HG03565 (cell line): Measurements from ENCODE around the gene MED23.

ENCODE experiments used
- ATAC-seq: cut with Tn5 transposase; IDR thresholded peaks from one replicate; pipeline ENCODE4 v1.9.1; 2021; ENCODE audit warnings: mild to moderate bottlenecking, moderate library complexity; ENCODE audit not compliant: unreplicated experiment

Gene MED23

GRCh38 chr6:131642565-131642964 lies 14.5 kb upstream of the MED23 start:
- no peak for ATAC-seq

DNA sequence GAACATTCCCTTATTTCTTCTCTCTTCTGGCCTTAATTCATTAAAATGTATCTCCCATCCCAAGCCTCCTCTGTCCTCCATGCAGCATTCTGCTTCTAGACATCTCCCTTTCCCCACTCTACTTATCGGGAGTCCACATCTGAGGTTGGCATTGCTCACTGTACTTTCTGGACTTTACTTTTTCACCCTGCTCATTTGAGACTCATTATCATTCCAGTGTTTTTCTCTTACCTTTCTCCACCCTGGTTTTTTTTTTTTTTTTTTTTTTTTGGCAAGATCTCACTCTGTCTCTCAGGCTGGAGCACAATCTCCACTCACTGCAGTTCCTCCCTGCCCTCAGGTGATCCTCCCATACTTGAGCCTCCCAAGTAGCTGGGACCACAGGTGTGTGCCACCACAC lies 13.5 kb upstream of the MED23 start:
- no peak for ATAC-seq

DNA sequence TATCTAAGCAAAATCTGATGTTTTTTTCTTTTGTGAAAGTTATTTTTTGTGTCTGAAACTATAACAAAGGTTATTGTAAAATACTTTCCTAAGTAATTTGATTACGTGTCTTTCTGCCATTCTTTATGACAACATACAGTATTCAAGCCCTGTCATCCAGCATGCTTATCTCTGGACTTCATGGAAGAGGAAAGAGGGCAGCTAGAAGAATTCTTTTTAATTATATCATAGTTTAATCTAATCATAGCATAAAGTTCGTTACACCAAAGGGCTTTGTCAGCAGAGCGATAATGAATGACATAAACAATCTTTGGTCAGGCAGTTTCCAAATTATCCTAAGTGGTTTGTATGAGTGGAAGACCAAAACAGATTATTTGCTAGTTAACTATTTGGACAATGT lies 12.5 kb upstream of the MED23 start:
- ATAC-seq, result no peak

DNA sequence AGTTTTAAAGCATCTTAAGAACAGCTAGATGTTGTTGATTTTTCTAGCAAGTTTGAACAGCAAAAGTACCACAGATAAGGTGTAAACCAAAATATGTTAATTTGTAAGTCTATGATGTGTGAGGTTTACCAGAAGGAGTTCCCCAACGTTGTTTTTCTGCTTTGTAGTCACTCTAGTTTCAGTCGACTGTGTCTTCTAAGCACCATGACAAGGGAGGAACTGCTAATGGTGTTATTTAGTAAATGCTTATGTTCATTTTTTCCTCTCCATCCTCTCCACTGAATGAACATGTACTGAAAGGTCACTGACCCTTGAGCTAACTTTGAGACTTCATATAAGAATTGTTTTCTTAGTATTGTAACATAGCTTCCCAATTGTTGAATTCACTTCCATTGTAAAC lies 12.1 kb upstream of the MED23 start:
- ATAC-seq, result peak; percentile 54

GRCh38 chr6:131638013-131638412 lies 10.0 kb upstream of the MED23 start:
- ATAC-seq, result no peak

GRCh38 chr6:131636880-131637792 lies 9.1 kb upstream of the MED23 start, which contains the start of gene ENPP3:
TSS of gene ENPP3 (plus strand) at chr6:131637302. CDS start at chr6:131637385, 83 bp downstream.
- no peak for ATAC-seq

GRCh38 chr6:131635384-131636340 lies 7.6 kb upstream of the MED23 start:
- peak; percentile 88 for ATAC-seq

GRCh38 chr6:131631625-131632289 lies 3.7 kb upstream of the MED23 start:
- no peak for ATAC-seq

GRCh38 chr6:131629651-131630050 lies 1.6 kb upstream of the MED23 start:
- no peak for ATAC-seq

DNA sequence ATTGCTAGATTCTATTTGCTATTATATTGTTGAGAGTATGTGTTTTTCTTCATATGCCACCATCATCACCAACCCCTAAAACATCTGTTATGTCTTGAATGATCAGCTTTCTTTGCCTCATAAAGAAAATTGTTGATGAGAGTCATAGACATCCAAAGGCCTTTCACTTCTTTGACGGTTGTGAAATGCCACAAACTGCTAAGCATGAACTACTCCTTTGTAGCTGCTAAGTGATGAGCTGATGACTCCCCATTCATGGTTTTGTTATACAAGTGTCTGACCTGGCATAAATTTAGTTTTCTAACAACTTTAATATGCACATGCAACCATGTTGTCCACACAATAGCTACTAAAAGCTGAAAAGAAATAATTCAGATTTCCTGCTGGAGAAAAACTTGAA lies 684 bp upstream of the MED23 start:
- ATAC-seq, result no peak

DNA sequence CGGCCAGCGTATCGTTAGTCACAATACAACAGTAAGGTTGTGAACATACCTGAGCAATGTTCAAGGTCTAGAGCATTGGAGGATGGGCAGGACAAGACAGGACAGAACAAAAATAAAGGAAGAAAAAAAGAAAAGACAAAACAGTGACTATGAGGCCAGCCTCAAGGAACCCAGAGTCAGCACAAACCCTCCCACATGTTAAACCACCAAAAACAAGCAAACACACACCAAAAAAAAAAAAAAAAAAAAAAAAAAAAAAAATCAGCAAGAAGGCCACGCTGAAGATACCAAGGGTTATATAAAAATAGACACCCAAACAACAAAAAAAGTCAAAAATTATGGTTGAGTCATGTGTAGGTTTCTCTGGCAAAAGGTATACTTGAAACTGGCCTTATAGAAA lies 12.8 kb downstream of the MED23 start:
- ATAC-seq, result no peak

- ATAC-seq, result no peak
These were observed 14.6 kb downstream of the MED23 start for GRCh38 chr6:131613296-131613925.

DNA sequence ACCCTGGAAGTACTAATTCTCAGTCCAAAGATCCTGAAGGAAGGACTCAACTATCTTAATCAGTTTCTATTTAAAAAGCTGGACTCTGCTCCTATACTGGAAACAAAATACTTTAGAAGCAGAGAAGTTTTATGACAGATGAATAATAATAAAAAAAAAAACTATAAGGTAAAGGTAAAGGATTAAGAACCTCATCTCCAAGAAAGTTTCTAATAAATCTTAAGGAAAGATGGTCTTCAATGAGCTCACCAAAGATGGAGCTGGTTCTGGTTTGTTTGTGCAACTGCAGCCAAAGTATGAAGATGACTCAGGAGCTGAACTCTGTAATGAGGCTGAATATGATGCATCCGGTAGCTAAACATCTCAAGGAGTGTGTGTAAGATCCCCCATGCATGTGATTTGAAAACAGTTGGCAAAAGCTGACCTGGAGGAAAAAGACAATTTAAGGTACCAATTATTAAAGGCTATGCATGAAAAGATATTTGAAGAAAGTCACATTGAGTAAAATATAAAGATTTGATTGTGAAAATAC lies 25.2 kb downstream of the MED23 start:
- ATAC-seq, result no peak

DNA sequence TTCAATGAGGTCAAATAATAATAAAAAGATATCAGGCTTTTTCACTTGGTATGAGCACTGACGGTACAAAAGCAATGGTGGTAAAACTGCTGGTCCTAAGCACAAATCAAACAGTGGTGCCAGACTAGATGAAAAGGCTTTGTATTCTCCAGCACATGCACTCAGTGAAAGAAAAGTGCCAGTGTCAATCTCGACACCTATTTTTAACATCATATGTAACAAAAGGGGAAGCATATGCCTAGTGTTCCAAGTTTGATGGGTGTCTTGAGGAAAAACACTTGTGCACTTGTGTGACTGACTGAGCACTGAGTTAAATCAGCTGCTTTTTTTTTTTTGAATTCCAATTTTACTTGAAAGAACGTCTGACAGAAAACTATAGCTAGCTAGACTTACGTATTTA lies 27.3 kb downstream of the MED23 start:
- ATAC-seq, result no peak

DNA sequence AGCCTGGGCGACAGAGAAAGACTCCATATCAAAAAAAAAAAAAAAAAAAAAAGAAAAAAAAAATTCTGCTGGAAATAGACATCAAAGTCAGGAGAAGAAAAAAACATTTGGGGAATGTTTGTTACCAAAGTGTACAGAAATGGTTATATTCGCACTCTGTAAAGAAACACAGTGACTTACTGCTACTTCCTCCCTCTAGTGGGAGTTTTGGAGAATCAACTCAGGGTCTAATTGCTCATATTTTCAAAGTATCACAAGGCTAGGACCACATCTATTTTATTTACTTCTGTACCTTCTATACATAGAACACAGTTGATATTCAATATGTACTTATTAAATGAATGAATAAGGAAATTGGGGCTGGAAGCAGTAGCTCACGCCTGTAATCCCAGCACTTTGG lies 30.6 kb downstream of the MED23 start:
- no peak for ATAC-seq

- no peak for ATAC-seq
These were observed 34.0 kb downstream of the MED23 start for GRCh38 chr6:131594074-131594473.

- ATAC-seq, result no peak
These were observed 35.1 kb downstream of the MED23 start for GRCh38 chr6:131592935-131593334.

GRCh38 chr6:131588643-131589042 lies 39.4 kb downstream of the MED23 start:
- no peak for ATAC-seq

GRCh38 chr6:131587909-131588308 lies 40.1 kb downstream of the MED23 start:
- no peak for ATAC-seq

- ATAC-seq, result no peak
These were observed 41.5 kb downstream of the MED23 start for GRCh38 chr6:131586543-131586942.
